GM18511 (cell line): ENCODE results near the gene PET100.
"Not testable (repeated sequence)": the region's sequence is repeated elsewhere in the genome, so short reads cannot be mapped to it uniquely, and the experiment has no call there.

ENCODE experiments used
- ATAC-seq: cut with Tn5 transposase; IDR thresholded peaks from one replicate; pipeline ENCODE4 v1.9.1; 2021; ENCODE audit warnings: mild to moderate bottlenecking, moderate library complexity; ENCODE audit not compliant: unreplicated experiment

Gene PET100

GRCh38 chr19:7632340-7633203 is 3.0 kb downstream of the PET100 start:
- ATAC-seq = no peak

- no peak for ATAC-seq
Observed at GRCh38 chr19:7633698-7634097, 4.1 kb downstream of the PET100 start, which contains the start of gene PCP2. Gene PCP2 (minus strand): TSS chr19:7633719. CDS start chr19:7633457, 262 bp downstream.

GRCh38 chr19:7635670-7636069 is 6.1 kb downstream of the PET100 start:
- no peak for ATAC-seq

- ATAC-seq = no peak
Observed at GRCh38 chr19:7636317-7636690, 6.7 kb downstream of the PET100 start.

- peak; percentile 77 for ATAC-seq
Observed at GRCh38 chr19:7636691-7637373, 7.2 kb downstream of the PET100 start, which contains the start of gene STXBP2. Gene STXBP2 (plus strand): TSS chr19:7637110. CDS start chr19:7637150, 40 bp downstream.

- peak; percentile 6 for ATAC-seq
Observed at GRCh38 chr19:7637374-7638256, 8.0 kb downstream of the PET100 start.

GRCh38 chr19:7638802-7639465 is 9.3 kb downstream of the PET100 start:
- ATAC-seq = no peak

- ATAC-seq = no peak
Observed at GRCh38 chr19:7639863-7640348, 10.3 kb downstream of the PET100 start.

GRCh38 chr19:7640803-7641202 is 11.2 kb downstream of the PET100 start:
- ATAC-seq = no peak

GRCh38 chr19:7641290-7642276 is 12.0 kb downstream of the PET100 start:
- ATAC-seq = no peak

- ATAC-seq = no peak
Observed at GRCh38 chr19:7642295-7643030, 12.9 kb downstream of the PET100 start.

GRCh38 chr19:7643031-7643415 is 13.4 kb downstream of the PET100 start:
- no peak for ATAC-seq

GRCh38 chr19:7643629-7644549 is 14.3 kb downstream of the PET100 start:
- ATAC-seq = not testable (repeated sequence)

GRCh38 chr19:7644550-7644877 is 14.9 kb downstream of the PET100 start:
- no peak for ATAC-seq

- ATAC-seq = no peak
Observed at GRCh38 chr19:7645163-7645562, 15.6 kb downstream of the PET100 start.

GRCh38 chr19:7645656-7646425 is 16.2 kb downstream of the PET100 start:
- ATAC-seq = no peak

- no peak for ATAC-seq
Observed at GRCh38 chr19:7646426-7646700, 16.8 kb downstream of the PET100 start.
